HEK293T (cell line): ENCODE results near the gene DNAJC15.

ENCODE experiments used
- CTCF ChIA-PET: fragments of 350-600 bp; formaldehyde crosslinking; extraction: SDS; loops from one replicate; lab custom pipeline; 2021; ENCODE audit warnings: antibody characterized with exemption, inconsistent platforms; lab: Yijun Ruan, JAX
- POLR2A ChIA-PET: fragments of 350-600 bp; formaldehyde crosslinking; extraction: SDS; loops from one replicate; lab custom pipeline; 2020; ENCODE audit warnings: antibody characterized with exemption, inconsistent platforms; lab: Yijun Ruan, JAX
- DNase-seq: peaks from one replicate; pipeline ENCODE4 v3.0.0; 2012; ENCODE audit warnings: mixed read lengths; ENCODE audit errors: extremely low spot score
- ARNT ChIP-seq: fragments of 450-650 bp; IDR thresholded peaks from 2 replicates; pipeline ENCODE4 v1.6.1; 2017; ENCODE audit warnings: mild to moderate bottlenecking
- BHLHE40 ChIP-seq: fragments of 450-650 bp; IDR thresholded peaks from 2 replicates; pipeline ENCODE4 v1.6.1; 2016; ENCODE audit warnings: mild to moderate bottlenecking, moderate library complexity, borderline replicate concordance
- CTBP1 ChIP-seq: fragments of 450-650 bp; IDR thresholded peaks from 2 replicates; pipeline ENCODE4 v1.6.1; 2016; ENCODE audit warnings: borderline replicate concordance
- ELF4 ChIP-seq: fragments of 450-650 bp; IDR thresholded peaks from 2 replicates; pipeline ENCODE4 v1.6.1; 2017; ENCODE audit warnings: antibody characterized with exemption
- FOXA1 ChIP-seq: fragments of 450-650 bp; IDR thresholded peaks from 2 replicates; pipeline ENCODE4 v1.6.1; 2016; ENCODE audit warnings: mild to moderate bottlenecking
- FOXK2 ChIP-seq: fragments of 450-650 bp; IDR thresholded peaks from 2 replicates; pipeline ENCODE4 v1.6.1; 2016; ENCODE audit warnings: mild to moderate bottlenecking
- FOXM1 ChIP-seq: fragments of 450-650 bp; IDR thresholded peaks from 2 replicates; pipeline ENCODE4 v1.6.1; 2017; ENCODE audit warnings: mild to moderate bottlenecking, borderline replicate concordance
- HDGF ChIP-seq: fragments of 450-650 bp; IDR thresholded peaks from 2 replicates; pipeline ENCODE4 v1.6.1; 2017; ENCODE audit warnings: antibody characterized with exemption, borderline replicate concordance
- L3MBTL2 ChIP-seq: fragments of 450-650 bp; conservative IDR thresholded peaks from 2 replicates; pipeline ENCODE4 v1.6.1; 2016; ENCODE audit warnings: mild to moderate bottlenecking
- LEF1 ChIP-seq: fragments of 450-650 bp; IDR thresholded peaks from 2 replicates; pipeline ENCODE4 v1.6.1; 2017; ENCODE audit warnings: mild to moderate bottlenecking, borderline replicate concordance
- NFRKB ChIP-seq: fragments of 450-650 bp; IDR thresholded peaks from 2 replicates; pipeline ENCODE4 v1.6.1; 2016; ENCODE audit warnings: mild to moderate bottlenecking, moderate library complexity
- SP1 ChIP-seq: fragments of 450-650 bp; IDR thresholded peaks from 2 replicates; pipeline ENCODE4 v1.6.1; 2017
- SUZ12 ChIP-seq: fragments of 450-650 bp; IDR thresholded peaks from 2 replicates; pipeline ENCODE4 v1.6.1; 2016; ENCODE audit warnings: mild to moderate bottlenecking
- TARDBP ChIP-seq: fragments of 450-650 bp; IDR thresholded peaks from 2 replicates; pipeline ENCODE4 v1.6.1; 2016
- ZNF384 ChIP-seq: fragments of 450-650 bp; IDR thresholded peaks from 2 replicates; pipeline ENCODE4 v1.6.1; 2016
- TF ChIP-seq, protein P1 (sequence below): fragments of 450-650 bp; IDR thresholded peaks from 2 replicates; pipeline ENCODE4 v1.6.1; 2016

Gene DNAJC15

DNA sequence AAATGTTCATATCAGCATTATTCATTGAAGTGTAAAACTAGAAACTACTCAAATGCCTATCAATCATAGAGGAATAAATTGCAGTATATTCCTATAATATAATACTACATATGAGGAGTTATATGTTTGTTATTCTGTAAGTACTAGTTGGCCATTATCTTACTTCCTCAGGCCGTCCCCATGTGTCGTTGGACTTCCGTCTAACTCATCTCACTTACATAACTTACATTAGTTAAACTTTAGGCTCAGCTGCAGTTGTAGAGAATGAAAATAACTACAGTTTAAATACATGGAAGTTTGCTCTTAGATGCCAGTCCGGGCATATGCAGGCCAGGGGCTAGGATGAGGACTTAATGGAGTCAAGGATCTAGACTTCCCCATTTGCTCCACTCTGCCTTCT lies 22.7 kb upstream of the DNAJC15 start:
- TF ChIP-seq SUZ12 (no peak), FOXM1 (no peak), HDGF (no peak), ELF4 (no peak), L3MBTL2 (no peak), CTBP1 (no peak), ZNF384 (no peak), SP1 (no peak), FOXA1 (no peak), ARNT (no peak)
- ChIA-PET CTCF (no interaction called here), POLR2A (no interaction called here)
- DNase-seq = no peak

DNA sequence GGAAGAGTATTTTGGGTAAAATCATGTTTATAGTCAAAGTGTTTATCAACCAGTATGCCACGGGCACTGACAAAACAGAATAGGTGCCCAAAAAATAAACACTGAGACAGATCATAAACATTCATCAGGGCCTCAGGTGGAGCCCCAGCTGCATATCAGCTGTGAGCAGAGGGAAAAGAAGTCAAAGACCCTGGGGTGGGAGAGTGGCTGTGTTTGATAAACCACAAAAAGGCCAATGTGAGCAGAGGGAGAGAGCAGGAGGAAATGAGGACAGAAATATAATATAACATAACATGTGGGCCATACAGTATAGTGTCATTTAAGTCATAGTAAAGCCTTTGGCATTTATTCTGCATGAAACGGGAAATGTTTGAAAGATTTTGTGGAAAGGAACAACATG lies 21.4 kb upstream of the DNAJC15 start:
- TF ChIP-seq SP1 (no peak), BHLHE40 (no peak), FOXK2 (no peak), L3MBTL2 (no peak)
- ChIA-PET CTCF (no interaction called here), POLR2A (no interaction called here)
- DNase-seq = no peak

DNA sequence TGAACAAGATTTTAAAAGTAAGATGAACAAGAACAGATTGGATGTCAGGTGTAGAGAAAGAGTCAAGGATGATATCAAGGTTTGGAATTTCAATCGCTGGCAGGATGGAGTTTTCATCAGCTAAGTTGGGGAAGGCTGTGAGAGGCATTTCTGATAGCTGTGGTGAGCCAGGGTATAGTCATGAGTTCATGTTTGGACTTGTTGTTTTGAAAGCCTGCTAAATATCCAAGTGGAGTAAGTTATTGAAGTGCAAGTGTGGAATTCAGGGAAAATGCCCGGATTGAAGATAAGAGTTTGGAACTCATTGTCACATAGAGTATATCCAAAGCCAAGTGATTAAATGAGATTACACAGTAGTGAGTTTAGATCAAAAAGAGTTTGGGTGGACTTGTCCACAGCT lies 20.4 kb upstream of the DNAJC15 start:
- POLR2A ChIA-PET = no interaction called here
- no peak for DNase-seq
- TF ChIP-seq BHLHE40 (no peak), SP1 (no peak), TARDBP (no peak), HDGF (no peak), ZNF384 (no peak), CTBP1 (no peak), SUZ12 (no peak)
- CTCF ChIA-PET = no interaction called here

DNA sequence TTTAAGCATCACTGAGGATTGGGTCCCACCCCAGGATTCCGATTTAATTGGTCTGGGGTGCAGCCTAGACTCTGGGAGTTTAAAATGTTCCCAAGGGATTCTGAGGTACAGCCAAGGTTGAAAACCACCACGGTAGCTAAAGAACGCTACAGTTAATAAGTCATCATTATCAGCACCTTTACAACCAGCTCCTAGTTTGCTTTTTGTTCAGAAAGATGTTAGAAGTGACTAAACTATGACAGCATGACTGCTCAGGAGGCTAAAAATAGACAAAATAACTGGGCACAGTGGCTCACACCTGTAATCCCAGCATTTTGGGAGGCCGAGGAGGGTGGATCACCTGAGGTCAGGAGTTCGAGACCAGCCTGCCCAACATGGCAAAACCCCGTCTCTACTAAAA lies 19.7 kb upstream of the DNAJC15 start:
- CTCF ChIA-PET = no interaction called here
- DNase-seq = no peak
- TF ChIP-seq HDGF (no peak), NFRKB (no peak), CTBP1 (no peak), FOXM1 (no peak), BHLHE40 (no peak)
- POLR2A ChIA-PET = no interaction called here

DNA sequence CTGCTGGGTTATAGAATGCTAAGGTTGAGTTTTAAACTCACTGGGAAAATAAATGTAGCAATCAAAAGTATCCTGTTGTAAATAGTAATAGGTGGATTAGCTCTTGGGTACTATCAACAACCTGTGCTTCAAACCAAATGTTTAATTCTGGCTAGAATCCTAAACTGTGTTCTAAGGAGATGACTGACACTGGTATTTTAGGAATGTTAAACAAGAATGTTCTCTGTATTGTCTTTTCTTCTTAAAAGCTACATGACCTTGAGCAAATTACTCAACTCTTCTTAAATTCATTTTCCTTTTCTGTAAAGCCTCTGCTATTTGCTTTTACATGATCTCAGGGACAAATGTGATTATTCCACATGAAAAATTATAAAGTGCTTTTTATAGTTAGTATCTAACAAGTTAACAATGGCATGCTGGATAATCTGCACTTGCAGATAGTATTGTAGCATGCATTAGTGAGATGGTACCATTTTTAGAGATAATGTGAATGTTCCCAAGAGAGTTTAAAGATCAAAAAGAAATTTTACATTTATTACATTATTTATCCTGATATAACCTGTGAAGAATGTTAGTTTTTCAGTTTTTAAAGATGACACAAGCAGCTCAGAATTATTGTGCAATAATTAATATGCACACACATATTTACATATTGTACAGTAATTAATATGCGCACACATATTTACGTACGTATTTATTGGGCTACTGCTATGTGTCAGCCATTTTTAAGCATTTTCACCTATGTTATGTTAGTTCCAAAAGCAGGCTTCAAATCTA lies 17.7 kb upstream of the DNAJC15 start:
- DNase-seq = no peak
- TF ChIP-seq FOXK2 (no peak), LEF1 (no peak), ZNF384 (no peak), FOXA1 (no peak)
- TF ChIP-seq, protein P1, sequence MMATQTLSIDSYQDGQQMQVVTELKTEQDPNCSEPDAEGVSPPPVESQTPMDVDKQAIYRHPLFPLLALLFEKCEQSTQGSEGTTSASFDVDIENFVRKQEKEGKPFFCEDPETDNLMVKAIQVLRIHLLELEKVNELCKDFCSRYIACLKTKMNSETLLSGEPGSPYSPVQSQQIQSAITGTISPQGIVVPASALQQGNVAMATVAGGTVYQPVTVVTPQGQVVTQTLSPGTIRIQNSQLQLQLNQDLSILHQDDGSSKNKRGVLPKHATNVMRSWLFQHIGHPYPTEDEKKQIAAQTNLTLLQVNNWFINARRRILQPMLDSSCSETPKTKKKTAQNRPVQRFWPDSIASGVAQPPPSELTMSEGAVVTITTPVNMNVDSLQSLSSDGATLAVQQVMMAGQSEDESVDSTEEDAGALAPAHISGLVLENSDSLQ = no peak
- ChIA-PET POLR2A (no interaction called here), CTCF (no interaction called here)

DNA sequence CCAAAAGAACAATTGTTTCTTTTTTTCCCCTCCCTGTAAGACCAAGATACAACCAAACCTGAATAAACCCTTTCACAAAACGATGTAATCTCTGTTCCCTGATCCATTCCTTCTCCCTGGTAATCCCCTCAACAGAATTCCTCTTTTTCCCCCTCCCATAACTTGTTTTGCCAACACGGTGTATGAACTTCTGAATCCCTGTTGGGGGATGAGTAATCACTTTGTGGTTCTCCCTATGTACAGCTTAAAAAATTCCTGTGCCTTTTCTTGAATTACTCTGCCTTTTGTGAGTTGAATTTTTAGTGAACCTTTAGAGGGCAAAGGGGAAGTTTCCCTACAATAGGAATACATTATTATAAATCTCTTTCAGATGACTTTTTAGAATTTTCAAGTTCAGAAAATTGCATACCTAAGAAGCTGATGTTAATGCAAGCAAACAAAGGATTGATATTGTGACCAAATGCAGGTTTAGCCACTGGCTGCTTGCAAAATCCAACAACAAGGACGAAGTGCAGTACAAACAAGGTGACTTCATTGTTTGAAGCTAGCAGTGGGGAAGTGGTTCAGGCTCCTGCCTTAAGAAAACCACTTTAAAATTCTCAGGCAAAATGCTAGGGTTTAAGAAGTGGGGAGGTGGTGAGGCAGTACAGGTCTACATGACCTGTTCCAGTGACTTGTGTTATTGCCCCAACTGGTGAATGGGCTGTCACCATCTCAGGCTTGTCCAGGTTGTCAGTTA lies 16.3 kb upstream of the DNAJC15 start:
- no peak for DNase-seq
- no peak for TF ChIP-seq HDGF
- TF ChIP-seq FOXA1 = no peak
- TF ChIP-seq L3MBTL2 = no peak
- TF ChIP-seq SUZ12 = no peak
- TF ChIP-seq LEF1 = no peak
- TF ChIP-seq ELF4 = no peak
- no peak for TF ChIP-seq FOXM1
- POLR2A ChIA-PET = no interaction called here
- CTCF ChIA-PET = no interaction called here

DNA sequence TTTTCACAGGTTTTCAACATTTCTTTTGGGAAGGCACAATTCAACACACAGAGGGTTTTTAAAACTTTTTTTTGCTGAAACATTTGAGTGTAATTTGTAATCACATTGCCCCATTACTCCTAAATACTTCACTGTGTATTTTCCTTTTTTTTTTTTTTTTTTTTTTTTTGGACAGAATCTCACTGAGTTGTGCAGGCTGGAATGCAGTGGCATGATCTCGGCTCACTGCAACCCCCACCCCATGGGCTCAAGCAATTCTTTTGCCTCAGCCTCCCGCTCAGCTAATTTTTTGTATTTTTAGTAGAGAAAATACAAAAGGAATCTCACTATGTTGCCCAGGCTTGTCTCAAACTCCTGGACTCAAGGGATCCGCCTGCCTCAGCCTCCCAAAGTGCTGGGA lies 14.8 kb upstream of the DNAJC15 start:
- ChIA-PET POLR2A (no interaction called here), CTCF (no interaction called here)
- TF ChIP-seq HDGF (no peak), ELF4 (no peak), SP1 (no peak), FOXM1 (no peak), CTBP1 (no peak), ZNF384 (no peak), BHLHE40 (no peak), FOXA1 (no peak), SUZ12 (no peak), ARNT (no peak), FOXK2 (no peak)
- TF ChIP-seq, protein P1 = no peak
- no peak for DNase-seq

DNA sequence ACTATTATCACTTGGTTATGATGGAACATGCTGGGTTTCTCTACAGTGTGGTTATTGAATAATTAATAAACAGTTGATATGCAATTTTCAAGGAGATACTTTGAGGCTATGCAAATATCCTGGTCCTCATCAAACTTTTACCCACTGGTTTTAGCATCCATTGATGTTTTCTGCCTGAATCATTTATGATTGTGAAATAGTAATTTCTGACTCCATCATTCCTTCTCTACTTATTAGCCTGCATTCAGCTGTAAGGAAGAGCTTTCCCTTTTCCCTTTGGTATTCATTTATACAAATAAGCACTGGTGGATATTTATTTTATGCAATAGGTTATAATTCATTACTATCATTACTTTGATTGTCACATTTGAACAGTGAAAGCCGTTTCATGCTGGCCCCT lies 13.9 kb upstream of the DNAJC15 start:
- POLR2A ChIA-PET = no interaction called here
- DNase-seq = no peak
- CTCF ChIA-PET = no interaction called here
- TF ChIP-seq FOXK2 (no peak), NFRKB (no peak), LEF1 (no peak), ZNF384 (no peak), SUZ12 (no peak), ARNT (no peak), SP1 (no peak), FOXM1 (no peak)
